Uterus (tissue), 4 donors: ENCODE results near the gene IGF2. TPM values are rescaled to one million over a fixed set of nuclear protein-coding genes. Genes with fewer than 3 reads are reported as not detected.

Experiments
- DNase-seq, 2 donors: peaks; one replicate each; pipeline ENCODE4 v3.0.0-alpha.2; 2019 to 2020
- H3K27ac ChIP-seq, 2 donors: fragments of 200-600 bp; sonication (generic); 1 replicate in 1 of 2; 2 replicates in 1 of 2; pipeline ENCODE4 v1.5.1; 2016 to 2018
- H3K27me3 ChIP-seq, 2 donors: fragments of 200-600 bp; sonication (generic); one replicate each; pipeline ENCODE4 v1.5.1; 2018 to 2019; ENCODE audit warnings: control low read depth in 1 of 2
- H3K36me3 ChIP-seq, 2 donors: fragments of 200-600 bp; sonication (generic); one replicate each; pipeline ENCODE4 v1.5.1; 2019; ENCODE audit warnings: control low read depth in 1 of 2
- H3K4me1 ChIP-seq, 2 donors: fragments of 200-600 bp; sonication (generic); one replicate each; pipeline ENCODE4 v1.5.1; 2018 to 2019; ENCODE audit warnings: control low read depth in 1 of 2
- H3K4me3 ChIP-seq, 2 donors: fragments of 200-600 bp; sonication (generic); 1 replicate in 1 of 2; 2 replicates in 1 of 2; pipeline ENCODE4 v1.5.1; 2018 to 2019; ENCODE audit warnings: mild to moderate bottlenecking in 1 of 2
- H3K9me3 ChIP-seq, 2 donors: fragments of 200-600 bp; sonication (generic); one replicate each; pipeline ENCODE4 v1.5.1; 2019; ENCODE audit warnings: control low read depth in 1 of 2
- CTCF ChIP-seq, 4 experiments: fragments of 200-600 bp in 2 of 4; fragments of 450-650 bp in 2 of 4; sonication (generic) in 2 of 4; IDR thresholded peaks; one replicate each; pipeline ENCODE4 v1.5.1; 2016 to 2019; ENCODE audit warnings: antibody characterized with exemption in 4 of 4, mild to moderate bottlenecking in 2 of 4, moderate library complexity in 1 of 4
- POLR2A ChIP-seq, 2 donors: fragments of 450-650 bp; IDR thresholded peaks; one replicate each; pipeline ENCODE4 v1.6.1; 2016; ENCODE audit warnings: antibody characterized with exemption in 2 of 2, mild to moderate bottlenecking in 1 of 2, moderate library complexity in 1 of 2
- intact Hi-C: fragments of 100-400 bp; cut with DNase I; formaldehyde crosslinking; loops from one replicate; pipeline ENCODE4 v1.15.1; 2023; ENCODE audit warnings: low total_unique reads
- total RNA-seq, 4 donors: library from RNA; depleted of rRNA in 3 of 4; stranded (reverse); fragments of >200 nt in 3 of 4; gene quantifications; one replicate each; pipeline versions ENCODE4 v1.1.0 to v1.2.4, GENCODE V29; 2014 to 2023
- donor health status: DM: yes; HTN: yes; CAD: no.

Gene IGF2, protein sequence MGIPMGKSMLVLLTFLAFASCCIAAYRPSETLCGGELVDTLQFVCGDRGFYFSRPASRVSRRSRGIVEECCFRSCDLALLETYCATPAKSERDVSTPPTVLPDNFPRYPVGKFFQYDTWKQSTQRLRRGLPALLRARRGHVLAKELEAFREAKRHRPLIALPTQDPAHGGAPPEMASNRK
- total RNA-seq = 100 to 1,000 TPM in 3 of 4 donors, 10 to 100 TPM in 1; 54.1 to 347 (median 188) TPM

GRCh38 chr11:2139123-2139521 is at the start of gene IGF2:
TSS of gene IGF2 (minus strand) at chr11:2139389. CDS start at chr11:2135523, 3,866 bp downstream.
- Histone ChIP-seq H3K4me3 (peak within 1 kb of the TSS in 1 of 2 donors; percentile 35), H3K4me1 (peaks cover 0 to 18% of the 10 kb centered on the region in 2 donors), H3K9me3 (no peaks in the 10 kb centered on the region), H3K36me3 (no peaks in the 10 kb centered on the region), H3K27ac (peak within 1 kb of the TSS in 1 of 2 donors; percentile 56), H3K27me3 (peaks cover 12 to 32% of the 10 kb centered on the region in 2 donors)
- intact Hi-C loops = no loop called here
- TF ChIP-seq CTCF (IDR thresholded peaks at IDR 0.05) = no peak
- no peak for TF ChIP-seq POLR2A (IDR thresholded peaks at IDR 0.05)
- DNase-seq = no peak

- DNase-seq = no peak
- Histone ChIP-seq H3K9me3 (no peaks in the 10 kb centered on the region), H3K4me3 (no peak overlapping the region), H3K36me3 (no peaks in the 10 kb centered on the region), H3K27me3 (peaks cover 0 to 7% of the 10 kb centered on the region in 2 donors), H3K27ac (no peak overlapping the region), H3K4me1 (no peaks in the 10 kb centered on the region)
- intact Hi-C loops = no loop called here
- TF ChIP-seq POLR2A (IDR thresholded peaks at IDR 0.05) (no peak), CTCF (IDR thresholded peaks at IDR 0.05) (no peak)
Measured at GRCh38 chr11:2188745-2189144, 49.6 kb upstream of the IGF2 start.

DNA sequence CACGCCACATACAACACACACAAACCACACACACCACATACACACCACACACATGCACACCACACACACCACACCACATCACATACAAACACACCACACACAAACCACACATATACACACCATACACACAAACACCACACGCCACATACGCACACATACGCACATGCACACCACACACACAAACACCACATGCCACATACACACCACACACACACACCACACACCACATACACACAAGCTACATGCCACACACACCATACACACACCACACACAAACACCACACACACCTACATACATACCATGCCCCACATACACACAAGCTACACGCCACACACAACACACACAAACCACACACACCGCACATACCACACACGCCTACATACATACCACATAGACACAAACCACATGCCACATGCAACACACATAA is 48.1 kb upstream of the IGF2 start:
- no peak overlapping the region for H3K4me3 ChIP-seq
- no peaks in the 10 kb centered on the region for H3K36me3 ChIP-seq
- no peaks in the 10 kb centered on the region for H3K9me3 ChIP-seq
- TF ChIP-seq POLR2A (IDR thresholded peaks at IDR 0.05) (no peak), CTCF (IDR thresholded peaks at IDR 0.05) (no peak)
- intact Hi-C loops = no loop called here
- H3K4me1 ChIP-seq = no peaks in the 10 kb centered on the region
- DNase-seq = no peak
- H3K27me3 ChIP-seq = peaks cover 0 to 7% of the 10 kb centered on the region in 2 donors
- no peak overlapping the region for H3K27ac ChIP-seq

- no peaks in the 10 kb centered on the region for H3K4me1 ChIP-seq
- no peak overlapping the region for H3K4me3 ChIP-seq
- DNase-seq = no peak
- intact Hi-C loops = no loop called here
- peak in 3 of 4 experiments; percentile 15 to 48 (median 34) for TF ChIP-seq CTCF (IDR thresholded peaks at IDR 0.05)
- TF ChIP-seq POLR2A (IDR thresholded peaks at IDR 0.05) = no peak
- H3K36me3 ChIP-seq = no peaks in the 10 kb centered on the region
- no peaks in the 10 kb centered on the region for H3K9me3 ChIP-seq
- H3K27ac ChIP-seq = no peak overlapping the region
- peaks cover 0 to 7% of the 10 kb centered on the region in 2 donors for H3K27me3 ChIP-seq
Measured at GRCh38 chr11:2186669-2187279, 47.6 kb upstream of the IGF2 start.

GRCh38 chr11:2185324-2186085 is 46.3 kb upstream of the IGF2 start:
- no peaks in the 10 kb centered on the region for H3K36me3 ChIP-seq
- intact Hi-C loops = no loop called here
- H3K4me3 ChIP-seq = no peak overlapping the region
- H3K27ac ChIP-seq = no peak overlapping the region
- peaks cover 0 to 7% of the 10 kb centered on the region in 2 donors for H3K27me3 ChIP-seq
- no peaks in the 10 kb centered on the region for H3K4me1 ChIP-seq
- no peak for DNase-seq
- TF ChIP-seq CTCF (IDR thresholded peaks at IDR 0.05) (no peak), POLR2A (IDR thresholded peaks at IDR 0.05) (no peak)
- H3K9me3 ChIP-seq = no peaks in the 10 kb centered on the region
